HG03342 (cell line): Measurements from ENCODE around the gene TNNI3K.
A peak's percentile ranks its signal among the peaks of the same experiment; 100 is the strongest.
"Not testable (repeated sequence)": the region's sequence is repeated elsewhere in the genome, so short reads cannot be mapped to it uniquely, and the experiment has no call there.

Source experiments
- ATAC-seq: cut with Tn5 transposase; IDR thresholded peaks from one replicate; pipeline ENCODE4 v1.9.1; 2021; ENCODE audit warnings: mild to moderate bottlenecking, moderate library complexity; ENCODE audit not compliant: unreplicated experiment

The TNNI3K gene, protein sequence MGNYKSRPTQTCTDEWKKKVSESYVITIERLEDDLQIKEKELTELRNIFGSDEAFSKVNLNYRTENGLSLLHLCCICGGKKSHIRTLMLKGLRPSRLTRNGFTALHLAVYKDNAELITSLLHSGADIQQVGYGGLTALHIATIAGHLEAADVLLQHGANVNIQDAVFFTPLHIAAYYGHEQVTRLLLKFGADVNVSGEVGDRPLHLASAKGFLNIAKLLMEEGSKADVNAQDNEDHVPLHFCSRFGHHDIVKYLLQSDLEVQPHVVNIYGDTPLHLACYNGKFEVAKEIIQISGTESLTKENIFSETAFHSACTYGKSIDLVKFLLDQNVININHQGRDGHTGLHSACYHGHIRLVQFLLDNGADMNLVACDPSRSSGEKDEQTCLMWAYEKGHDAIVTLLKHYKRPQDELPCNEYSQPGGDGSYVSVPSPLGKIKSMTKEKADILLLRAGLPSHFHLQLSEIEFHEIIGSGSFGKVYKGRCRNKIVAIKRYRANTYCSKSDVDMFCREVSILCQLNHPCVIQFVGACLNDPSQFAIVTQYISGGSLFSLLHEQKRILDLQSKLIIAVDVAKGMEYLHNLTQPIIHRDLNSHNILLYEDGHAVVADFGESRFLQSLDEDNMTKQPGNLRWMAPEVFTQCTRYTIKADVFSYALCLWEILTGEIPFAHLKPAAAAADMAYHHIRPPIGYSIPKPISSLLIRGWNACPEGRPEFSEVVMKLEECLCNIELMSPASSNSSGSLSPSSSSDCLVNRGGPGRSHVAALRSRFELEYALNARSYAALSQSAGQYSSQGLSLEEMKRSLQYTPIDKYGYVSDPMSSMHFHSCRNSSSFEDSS

DNA sequence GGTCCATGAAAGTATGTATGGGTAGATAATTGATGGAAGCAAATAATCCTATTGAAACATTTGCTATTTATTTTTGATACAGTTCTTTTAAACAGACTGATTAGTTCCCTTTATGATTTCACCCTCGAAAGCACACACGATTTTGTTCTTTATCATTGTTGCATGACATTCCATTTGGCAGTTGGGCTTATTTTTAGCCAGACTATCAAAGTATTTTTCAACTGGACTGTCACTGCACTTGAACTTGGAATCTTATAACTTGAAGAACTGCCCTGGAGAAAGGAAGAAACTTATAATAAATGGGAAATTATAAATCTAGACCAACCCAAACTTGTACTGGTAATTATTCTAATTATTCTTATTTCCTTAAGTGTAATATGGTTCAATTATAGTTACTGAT, at the start of gene TNNI3K:
Gene TNNI3K (plus strand): TSS at position 235 of the 400 bp plus-strand sequence. CDS start 65 bp downstream, at position 300.
- ATAC-seq: no peak

DNA sequence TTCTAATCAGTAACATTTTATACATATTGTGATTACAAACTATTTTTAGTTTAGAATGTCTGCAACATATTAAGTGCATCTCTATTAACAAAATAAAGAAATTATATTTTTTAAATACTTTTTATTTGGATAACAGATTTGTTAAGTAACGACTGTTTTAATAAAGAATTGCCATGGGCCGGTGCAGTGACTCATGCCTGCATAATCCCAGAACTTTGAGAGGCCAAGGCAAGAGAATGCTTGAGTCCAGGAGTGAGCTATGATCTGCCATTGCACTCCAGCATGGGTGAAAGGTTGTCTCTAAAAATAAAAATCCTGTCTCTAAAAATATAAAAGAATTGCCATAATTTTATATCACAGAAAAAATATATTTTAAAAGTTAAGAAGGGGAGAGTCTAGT, 41.3 kb upstream of the TNNI3K start:
- ATAC-seq: no peak

DNA sequence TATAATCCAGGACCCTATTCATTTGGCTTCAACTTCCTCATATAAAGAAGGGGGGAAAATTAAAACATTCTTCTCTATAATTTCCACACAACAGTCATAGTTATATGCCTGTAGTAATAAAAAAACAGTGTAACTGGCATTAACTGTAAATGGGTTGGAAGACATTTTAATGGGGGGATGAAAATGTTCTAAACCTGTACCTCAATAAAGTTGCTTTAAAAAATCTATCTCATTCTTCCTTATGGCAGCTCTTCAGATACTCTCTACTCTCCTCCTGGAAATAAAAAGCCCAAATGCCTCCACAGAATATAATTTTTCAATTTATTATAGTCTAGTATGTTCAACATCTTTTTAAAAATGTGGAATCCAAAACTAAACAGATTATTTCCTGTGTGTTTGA, 39.8 kb upstream of the TNNI3K start:
- no peak for ATAC-seq

DNA sequence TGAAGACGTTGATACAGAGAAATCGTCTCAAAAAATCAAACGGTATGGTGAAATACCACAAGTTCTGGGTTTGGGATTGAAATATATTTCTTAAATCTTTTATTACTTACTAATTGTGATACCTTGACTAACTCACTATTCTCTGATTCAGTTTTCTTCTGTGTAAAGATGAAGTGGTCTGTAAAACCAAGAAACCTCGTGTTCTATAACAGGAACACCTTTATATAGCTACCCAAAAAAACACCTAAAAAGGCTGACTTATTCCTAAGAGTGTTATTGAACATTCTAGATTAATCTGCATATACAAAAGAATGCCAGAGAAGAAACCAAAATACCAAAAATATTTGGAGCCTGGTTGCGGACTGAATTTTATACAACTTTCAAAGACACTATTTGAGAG, 37.9 kb upstream of the TNNI3K start:
- ATAC-seq: no peak

- peak; percentile 92 for ATAC-seq
These were observed 37.3 kb upstream of the TNNI3K start, which contains the start of the genes FPGT and LRRIQ3 for GRCh38 chr1:74197657-74198552. Gene FPGT (plus strand): TSS chr1:74198242. CDS start chr1:74198279, 37 bp downstream. Gene LRRIQ3 (minus strand): TSS chr1:74198176. CDS start chr1:74183684, 14,492 bp downstream.

DNA sequence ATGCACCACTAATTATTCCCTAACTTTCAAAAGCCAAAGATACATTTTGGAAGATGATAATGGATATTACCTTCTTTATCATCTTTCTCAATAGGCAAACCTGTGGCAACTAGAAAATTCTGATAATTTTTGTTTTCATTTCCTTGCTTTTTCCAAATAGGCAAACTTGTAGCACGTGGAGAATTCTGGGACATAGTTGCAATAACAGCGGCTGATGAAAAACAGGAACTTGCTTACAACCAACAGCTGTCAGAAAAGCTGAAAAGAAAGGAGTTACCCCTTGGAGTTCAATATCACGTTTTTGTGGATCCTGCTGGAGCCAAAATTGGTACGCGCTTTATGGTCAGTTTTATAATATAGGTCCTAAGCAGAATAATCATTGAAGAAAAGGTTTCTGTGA, 35.7 kb upstream of the TNNI3K start:
- no peak for ATAC-seq

DNA sequence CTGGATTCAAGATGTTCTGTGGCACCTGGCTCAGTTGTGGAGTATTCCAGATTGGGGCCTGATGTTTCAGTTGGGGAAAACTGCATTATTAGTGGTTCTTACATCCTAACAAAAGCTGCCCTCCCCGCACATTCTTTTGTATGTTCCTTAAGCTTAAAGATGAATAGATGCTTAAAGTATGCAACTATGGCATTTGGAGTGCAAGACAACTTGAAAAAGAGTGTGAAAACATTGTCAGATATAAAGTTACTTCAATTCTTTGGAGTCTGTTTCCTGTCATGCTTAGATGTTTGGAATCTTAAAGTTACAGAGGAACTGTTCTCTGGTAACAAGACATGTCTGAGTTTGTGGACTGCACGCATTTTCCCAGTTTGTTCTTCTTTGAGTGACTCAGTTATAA, 29.9 kb upstream of the TNNI3K start:
- no peak for ATAC-seq

DNA sequence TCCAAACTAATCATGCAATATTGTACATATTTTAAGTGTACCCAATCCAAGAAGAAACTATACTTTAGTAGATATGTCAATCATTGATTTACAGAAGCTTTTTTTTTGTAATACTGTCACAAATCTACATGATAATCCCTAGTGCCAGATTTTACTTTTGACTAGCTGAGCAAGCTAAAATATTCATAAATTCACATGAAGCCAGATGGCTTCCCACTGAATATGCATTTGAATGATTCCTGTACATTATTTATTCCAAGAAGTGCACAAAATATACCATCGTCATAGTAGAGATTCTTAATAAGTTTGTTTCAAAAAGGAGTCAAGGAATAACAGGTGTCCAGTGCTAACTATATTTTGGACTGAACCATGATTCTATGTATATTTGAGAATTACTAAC, 20.0 kb upstream of the TNNI3K start:
- ATAC-seq: no peak

GRCh38 chr1:74222701-74223100, 12.5 kb upstream of the TNNI3K start:
- ATAC-seq: no peak

- ATAC-seq: no peak
These were observed 11.7 kb upstream of the TNNI3K start for GRCh38 chr1:74223453-74223852.

GRCh38 chr1:74236440-74236839, 1.3 kb downstream of the TNNI3K start:
- ATAC-seq: no peak

DNA sequence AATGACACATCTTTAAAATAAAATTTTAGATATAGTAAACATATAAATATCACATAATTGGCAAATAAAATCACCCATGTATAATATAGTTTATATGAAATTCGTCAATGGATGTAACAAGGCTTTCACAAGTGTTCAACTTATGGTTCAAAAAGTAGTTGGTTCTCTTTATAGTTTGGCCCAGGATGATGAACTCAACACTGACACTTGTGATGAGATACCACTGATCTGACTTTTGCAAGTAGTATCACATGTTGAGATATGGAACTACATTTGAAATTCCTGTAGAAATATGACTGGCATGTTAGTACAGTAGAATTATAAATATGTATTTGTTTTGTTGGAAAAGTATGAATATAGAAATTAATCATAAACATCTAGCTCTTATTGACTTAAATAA, 1.8 kb downstream of the TNNI3K start:
- no peak for ATAC-seq

- ATAC-seq: no peak
These were observed 2.6 kb downstream of the TNNI3K start for GRCh38 chr1:74237787-74238186.

GRCh38 chr1:74245168-74245772, 10.1 kb downstream of the TNNI3K start:
- no peak for ATAC-seq

DNA sequence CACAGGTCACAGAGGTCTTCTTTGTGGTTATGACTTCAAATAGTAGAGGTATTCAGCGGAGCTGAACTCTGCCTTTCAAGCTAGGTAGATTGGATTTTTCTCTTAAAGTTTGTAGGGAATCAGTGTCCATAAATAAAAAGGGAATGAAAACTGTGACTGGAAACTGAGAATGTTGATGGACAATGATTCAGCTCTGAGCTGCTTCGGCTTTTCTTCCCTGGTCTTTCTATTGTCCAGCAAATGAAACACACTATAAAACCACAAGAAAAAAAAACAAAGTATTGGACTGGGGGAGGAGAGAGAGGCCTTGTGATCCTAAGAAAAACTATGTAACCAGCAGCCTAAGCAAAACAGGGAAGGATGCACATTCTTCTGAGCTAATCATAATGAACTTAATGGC, 11.1 kb downstream of the TNNI3K start:
- no peak for ATAC-seq

GRCh38 chr1:74247881-74248528, 12.8 kb downstream of the TNNI3K start:
- ATAC-seq: no peak

DNA sequence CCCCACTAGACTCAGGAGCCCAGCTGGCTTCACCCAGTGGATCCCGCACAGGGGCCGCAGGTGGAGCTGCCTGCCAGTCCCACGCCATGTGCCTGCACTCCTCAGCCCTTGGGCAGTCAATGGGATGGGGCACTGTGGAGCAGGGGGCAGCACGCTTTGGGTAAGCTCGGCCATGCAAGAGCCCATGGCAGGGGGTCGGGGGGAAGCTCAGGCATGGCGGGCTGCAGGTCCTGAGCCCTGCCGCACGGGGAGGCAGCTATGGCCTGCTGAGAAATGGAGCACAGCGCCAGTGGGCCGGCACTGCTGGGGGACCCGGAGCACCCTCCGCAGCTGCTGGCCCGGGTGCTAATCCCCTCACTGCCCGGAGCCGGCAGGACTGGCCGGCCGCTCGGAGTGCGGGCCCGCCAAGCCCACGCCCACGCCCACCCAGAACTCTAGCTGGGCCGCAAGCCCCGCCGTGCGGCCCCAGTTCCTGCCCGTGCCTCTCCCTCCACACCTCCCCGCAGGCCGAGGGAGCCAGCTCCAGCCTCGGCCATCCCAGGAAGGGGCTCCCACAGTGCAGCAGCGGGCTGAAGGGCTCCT, 18.1 kb downstream of the TNNI3K start:
- ATAC-seq: not testable (repeated sequence)

GRCh38 chr1:74266001-74266400, 30.8 kb downstream of the TNNI3K start:
- ATAC-seq: no peak

- no peak for ATAC-seq
These were observed 36.3 kb downstream of the TNNI3K start for GRCh38 chr1:74271503-74271902.
